ENCODE results near the gene YES1.
A peak's percentile ranks its signal among the peaks of the same experiment; 100 is the strongest.
"Not testable (repeated sequence)": the region's sequence is repeated elsewhere in the genome, so short reads cannot be mapped to it uniquely, and the experiment has no call there.

The YES1 gene

DNA sequence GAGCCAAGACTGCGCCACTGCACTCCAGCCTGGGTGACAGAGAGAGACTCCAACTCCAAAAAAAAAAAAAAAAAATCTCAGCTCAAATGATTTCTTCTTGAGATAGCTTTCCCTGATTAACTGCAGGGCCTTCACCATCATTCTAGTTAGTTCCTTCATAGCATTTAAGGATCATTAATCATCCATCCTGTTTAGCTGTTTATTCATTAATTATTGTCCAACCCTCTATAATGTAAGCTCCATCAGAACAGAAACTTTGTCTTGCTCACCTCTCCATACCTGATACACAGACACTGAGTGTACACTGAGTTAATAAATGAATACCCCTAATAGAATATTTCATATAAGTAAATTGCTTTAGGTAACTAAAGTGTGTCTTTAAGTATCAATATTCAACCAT lies 57.4 kb downstream of the YES1 start:
- Mint-ChIP-seq H3K4me1 (no peaks in the 10 kb centered on the region), H3K27ac (no peak overlapping the region), H3K27me3 (peaks cover 1% of the 10 kb centered on the region), H3K36me3 (no peaks in the 10 kb centered on the region), H3K9me3 (no peaks in the 10 kb centered on the region), H3K4me3 (no peak overlapping the region)
- ATAC-seq (ENCODE audit: low read depth) (no peak), DNase-seq (ENCODE audit: low spot score in 2 of 2) (no peak)

DNA sequence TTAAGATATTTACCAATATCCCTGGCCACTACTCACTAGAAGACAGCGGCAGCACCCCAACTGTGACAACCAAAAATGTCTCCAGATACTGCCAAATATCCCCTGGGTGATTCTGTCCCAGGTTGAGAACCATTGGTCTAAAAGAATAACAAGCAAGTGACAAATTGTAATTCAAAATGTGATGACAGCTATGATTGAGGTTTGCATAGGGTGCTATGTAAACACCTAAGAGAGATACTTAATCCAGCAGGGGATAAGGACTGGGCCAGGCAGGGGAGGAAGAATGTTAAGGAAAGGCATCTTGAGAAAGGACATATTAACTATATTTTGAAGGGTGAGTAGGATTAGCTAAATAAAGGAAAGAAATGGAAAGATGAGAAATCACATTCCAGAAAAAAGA lies 61.6 kb downstream of the YES1 start:
- Mint-ChIP-seq H3K4me3 (no peak overlapping the region), H3K36me3 (no peaks in the 10 kb centered on the region), H3K27ac (no peak overlapping the region), H3K9me3 (no peaks in the 10 kb centered on the region), H3K4me1 (no peaks in the 10 kb centered on the region), H3K27me3 (no peaks in the 10 kb centered on the region)
- DNase-seq (ENCODE audit: low spot score in 2 of 2) (no peak), ATAC-seq (ENCODE audit: low read depth) (no peak)

DNA sequence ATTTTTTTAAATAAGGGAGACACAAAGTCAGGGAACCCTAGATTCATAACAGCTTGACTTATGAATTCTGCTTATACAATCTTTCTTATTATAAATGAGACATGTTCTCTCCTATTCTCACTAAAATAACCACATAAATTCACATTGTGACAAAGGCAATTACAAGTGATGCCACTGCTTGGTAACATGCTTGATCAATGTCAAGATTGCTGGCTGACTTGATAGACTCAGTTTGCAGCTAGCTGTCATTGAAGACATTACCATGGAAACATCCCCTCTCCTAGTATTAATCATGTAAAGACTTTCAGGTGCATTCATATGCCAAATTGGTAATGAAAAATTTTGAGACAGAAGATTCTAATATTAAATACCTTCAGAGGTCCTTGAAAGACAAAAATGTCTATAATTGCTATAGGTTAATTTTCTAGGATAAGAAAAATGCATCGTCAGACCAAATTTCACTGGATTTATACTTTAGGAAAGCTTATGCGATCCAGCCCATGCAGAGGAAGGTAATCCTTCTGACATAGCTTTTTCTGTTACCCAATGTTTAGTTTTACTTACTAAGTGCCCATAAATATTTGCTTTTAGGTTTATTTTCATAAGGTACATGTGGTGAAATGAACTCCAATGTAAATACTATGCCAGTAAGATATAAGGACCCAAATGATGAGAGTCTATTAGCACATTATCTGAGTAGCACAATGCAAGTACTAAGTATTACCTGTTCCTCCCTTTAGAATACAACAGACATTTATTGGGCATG lies 67.0 kb downstream of the YES1 start:
- H3K27me3 Mint-ChIP-seq: no peaks in the 10 kb centered on the region
- no peak overlapping the region for H3K27ac Mint-ChIP-seq
- no peak for ATAC-seq (ENCODE audit: low read depth)
- no peaks in the 10 kb centered on the region for H3K9me3 Mint-ChIP-seq
- no peak for DNase-seq (ENCODE audit: low spot score in 2 of 2)
- no peak overlapping the region for H3K4me3 Mint-ChIP-seq
- no peaks in the 10 kb centered on the region for H3K4me1 Mint-ChIP-seq
- H3K36me3 Mint-ChIP-seq: no peaks in the 10 kb centered on the region

DNA sequence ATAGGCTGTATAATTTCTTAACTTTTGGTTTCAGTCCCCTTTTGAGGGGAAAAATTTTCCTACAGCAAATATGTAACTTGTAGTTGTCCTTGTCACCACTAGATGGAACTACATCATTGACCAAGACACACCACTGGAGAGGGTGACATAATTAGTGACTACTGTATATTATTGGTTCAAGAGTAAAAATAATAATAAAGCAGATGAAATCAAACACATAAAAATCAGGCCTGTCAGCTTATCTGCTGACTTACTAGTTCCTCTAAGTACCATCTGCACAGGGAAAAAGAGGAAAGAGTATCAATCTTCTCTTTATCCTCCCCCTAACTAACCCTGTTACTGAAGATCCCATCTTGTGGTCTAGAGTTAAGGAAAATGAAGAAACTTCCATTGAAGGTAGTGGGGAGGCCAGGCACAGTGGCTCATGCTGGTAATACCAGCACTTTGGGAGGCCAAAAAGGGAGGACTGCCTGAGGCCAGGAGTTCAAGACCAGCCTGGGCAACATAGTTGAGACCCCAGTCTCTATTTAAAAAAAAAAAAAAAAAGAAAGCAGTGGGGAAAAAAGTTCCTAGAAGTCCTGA lies 70.0 kb downstream of the YES1 start:
- no peaks in the 10 kb centered on the region for H3K4me1 Mint-ChIP-seq
- no peak overlapping the region for H3K27ac Mint-ChIP-seq
- H3K36me3 Mint-ChIP-seq: no peaks in the 10 kb centered on the region
- no peaks in the 10 kb centered on the region for H3K27me3 Mint-ChIP-seq
- peak in 1 of 2 donors; percentile 0 for DNase-seq (ENCODE audit: low spot score in 2 of 2)
- H3K4me3 Mint-ChIP-seq: no peak overlapping the region
- H3K9me3 Mint-ChIP-seq: no peaks in the 10 kb centered on the region
- peak; percentile 60 for ATAC-seq (ENCODE audit: low read depth)

DNA sequence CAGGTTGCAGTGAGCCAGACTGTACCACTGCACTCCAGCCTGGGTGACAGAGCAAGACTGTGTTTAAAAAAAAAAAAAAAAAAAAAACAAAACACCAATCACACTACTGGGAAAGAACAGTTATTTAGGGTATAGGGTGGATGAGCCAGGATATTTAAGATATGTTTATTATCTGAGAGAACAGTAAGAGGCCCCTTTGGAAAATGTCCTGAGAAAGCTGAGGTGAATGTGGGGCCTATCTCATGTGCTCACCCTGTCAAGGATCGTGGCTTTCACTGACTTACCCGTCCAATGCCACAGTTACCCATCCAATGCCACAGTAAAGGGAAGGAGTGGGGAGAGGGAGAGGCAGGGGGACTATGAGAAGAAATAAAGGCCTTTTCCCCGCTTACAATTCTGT lies 79.7 kb downstream of the YES1 start:
- no peaks in the 10 kb centered on the region for H3K9me3 Mint-ChIP-seq
- no peak overlapping the region for H3K27ac Mint-ChIP-seq
- no peaks in the 10 kb centered on the region for H3K36me3 Mint-ChIP-seq

DNA sequence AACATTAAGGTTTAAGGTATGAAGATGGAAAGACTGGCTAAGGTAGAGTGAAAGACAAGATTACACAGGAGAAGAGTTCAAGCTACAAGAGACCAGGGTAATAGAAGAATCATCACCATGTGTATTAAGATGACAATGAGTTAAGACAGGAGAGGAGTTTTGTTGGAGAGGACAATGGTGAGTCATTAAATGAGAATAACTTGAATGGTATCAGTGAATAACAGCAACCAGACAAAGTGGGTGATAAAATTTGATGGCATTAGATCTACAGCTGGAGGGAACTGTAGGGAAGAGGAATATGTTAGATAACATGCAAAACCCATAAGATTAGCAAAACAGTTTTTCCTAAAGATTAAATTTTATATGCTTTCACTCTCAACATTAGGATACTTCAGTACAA lies 80.9 kb downstream of the YES1 start:
- Mint-ChIP-seq H3K27ac (no peak overlapping the region), H3K4me3 (no peak overlapping the region), H3K27me3 (peaks cover 3% of the 10 kb centered on the region), H3K4me1 (no peaks in the 10 kb centered on the region), H3K36me3 (no peaks in the 10 kb centered on the region), H3K9me3 (no peaks in the 10 kb centered on the region)
- ATAC-seq (ENCODE audit: low read depth): no peak
- no peak for DNase-seq (ENCODE audit: low spot score in 2 of 2)

More for the DNA sequence above, 79.7 kb downstream of the YES1 start:
- H3K27me3 Mint-ChIP-seq: peaks cover 3% of the 10 kb centered on the region
- no peak overlapping the region for H3K4me3 Mint-ChIP-seq
- DNase-seq (ENCODE audit: low spot score in 2 of 2): no peak
- no peak for ATAC-seq (ENCODE audit: low read depth)
- H3K4me1 Mint-ChIP-seq: no peaks in the 10 kb centered on the region

DNA sequence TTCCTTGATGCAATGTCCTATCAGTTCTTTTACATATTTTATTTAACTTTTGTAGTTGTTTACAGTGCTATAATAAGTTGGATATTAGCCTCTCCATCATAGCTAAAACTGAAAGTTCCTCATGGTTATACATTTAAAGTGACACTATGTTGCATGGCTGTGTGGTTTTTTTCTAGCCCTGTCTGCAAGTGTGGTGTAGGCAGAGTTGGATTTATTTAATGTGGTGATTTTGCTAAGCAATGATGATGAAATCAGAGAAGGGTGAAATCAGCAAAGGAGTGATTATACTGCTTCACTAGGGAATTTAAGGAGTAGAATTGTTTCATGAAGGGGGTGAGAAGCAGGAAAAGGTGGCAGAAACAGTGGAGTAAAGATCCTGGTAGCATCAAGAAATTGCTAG lies 81.3 kb downstream of the YES1 start:
- Mint-ChIP-seq H3K27me3 (peaks cover 3% of the 10 kb centered on the region), H3K9me3 (no peaks in the 10 kb centered on the region), H3K4me3 (no peak overlapping the region), H3K4me1 (no peaks in the 10 kb centered on the region), H3K27ac (no peak overlapping the region), H3K36me3 (no peaks in the 10 kb centered on the region)
- DNase-seq (ENCODE audit: low spot score in 2 of 2) (no peak), ATAC-seq (ENCODE audit: low read depth) (no peak)

DNA sequence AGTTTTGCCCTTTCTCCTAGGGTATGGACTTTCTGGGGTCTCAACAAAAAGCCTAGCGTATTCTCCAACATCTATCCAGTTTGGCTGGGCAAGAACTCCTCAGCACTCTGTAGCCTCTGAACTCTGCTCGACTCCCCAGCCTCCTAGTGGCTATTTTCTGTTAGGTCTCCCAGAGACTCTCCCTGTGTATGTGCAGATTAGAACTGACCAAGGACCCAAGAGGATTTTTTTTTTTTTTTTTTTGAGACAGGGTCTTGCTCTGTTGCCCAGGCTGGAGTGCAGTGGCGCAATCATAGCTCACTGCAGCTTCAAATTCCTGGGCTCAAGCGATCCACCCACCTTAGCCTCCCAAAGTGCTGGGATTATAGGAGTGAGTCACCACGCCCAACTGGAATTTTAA lies 81.9 kb downstream of the YES1 start:
- not testable (repeated sequence) for H3K9me3 Mint-ChIP-seq; ATAC-seq (ENCODE audit: low read depth); H3K4me1 Mint-ChIP-seq; H3K36me3 Mint-ChIP-seq; H3K4me3 Mint-ChIP-seq; H3K27me3 Mint-ChIP-seq; DNase-seq (ENCODE audit: low spot score in 2 of 2); H3K27ac Mint-ChIP-seq

DNA sequence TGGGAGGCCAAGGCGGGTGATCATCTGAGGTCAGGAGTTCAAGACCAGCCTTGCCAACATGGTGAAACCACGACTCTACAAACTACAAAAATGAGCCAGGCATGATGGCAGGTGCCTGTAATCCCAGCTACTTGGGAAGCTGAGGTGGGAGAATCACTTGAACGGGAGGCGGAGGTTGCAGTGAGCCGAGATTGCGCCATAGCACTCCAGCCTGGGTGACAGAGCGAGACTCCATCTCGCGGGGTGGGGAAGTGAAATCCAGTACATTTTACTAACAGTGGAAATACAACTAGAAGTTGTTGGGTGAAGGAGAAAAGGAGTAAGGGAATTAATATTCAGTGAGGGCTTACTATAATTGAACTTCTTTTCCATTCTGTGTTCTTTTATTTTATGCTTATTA lies 86.4 kb downstream of the YES1 start:
- H3K4me3 Mint-ChIP-seq: no peak overlapping the region
- H3K36me3 Mint-ChIP-seq: no peaks in the 10 kb centered on the region
- DNase-seq (ENCODE audit: low spot score in 2 of 2) (no peak), ATAC-seq (ENCODE audit: low read depth) (no peak)
- H3K27me3 Mint-ChIP-seq: no peaks in the 10 kb centered on the region
- H3K4me1 Mint-ChIP-seq: peaks cover 2% of the 10 kb centered on the region
- H3K27ac Mint-ChIP-seq: no peak overlapping the region
- no peaks in the 10 kb centered on the region for H3K9me3 Mint-ChIP-seq

DNA sequence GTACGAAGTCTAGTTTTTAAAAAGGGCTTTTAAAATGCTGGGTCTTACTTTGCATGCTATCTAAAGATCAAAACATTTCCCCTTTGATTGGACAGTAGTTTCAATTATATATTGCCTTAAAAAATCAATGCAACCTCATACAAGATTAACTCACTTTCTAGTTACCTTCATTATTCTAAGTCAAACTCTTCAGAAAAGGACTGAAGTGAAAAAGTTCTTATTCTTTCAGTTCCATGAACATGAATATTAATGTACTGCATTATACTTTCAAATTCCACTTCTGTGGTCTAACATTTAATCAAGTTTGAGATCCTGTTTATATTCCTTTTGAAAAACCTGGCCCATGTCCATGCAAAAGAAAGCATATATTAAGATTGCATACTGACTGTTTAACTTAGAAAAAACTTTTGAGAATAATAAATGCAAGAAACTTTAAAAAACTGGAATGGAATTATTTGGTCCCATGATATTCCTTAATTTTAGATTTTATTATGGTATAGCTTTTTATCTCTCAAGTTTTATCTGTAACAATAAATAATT lies 88.4 kb downstream of the YES1 start:
- Mint-ChIP-seq H3K36me3 (no peaks in the 10 kb centered on the region), H3K27ac (no peak overlapping the region), H3K4me1 (peaks cover 2% of the 10 kb centered on the region), H3K4me3 (no peak overlapping the region), H3K9me3 (no peaks in the 10 kb centered on the region), H3K27me3 (no peaks in the 10 kb centered on the region)
- DNase-seq (ENCODE audit: low spot score in 2 of 2) (no peak), ATAC-seq (ENCODE audit: low read depth) (no peak)

DNA sequence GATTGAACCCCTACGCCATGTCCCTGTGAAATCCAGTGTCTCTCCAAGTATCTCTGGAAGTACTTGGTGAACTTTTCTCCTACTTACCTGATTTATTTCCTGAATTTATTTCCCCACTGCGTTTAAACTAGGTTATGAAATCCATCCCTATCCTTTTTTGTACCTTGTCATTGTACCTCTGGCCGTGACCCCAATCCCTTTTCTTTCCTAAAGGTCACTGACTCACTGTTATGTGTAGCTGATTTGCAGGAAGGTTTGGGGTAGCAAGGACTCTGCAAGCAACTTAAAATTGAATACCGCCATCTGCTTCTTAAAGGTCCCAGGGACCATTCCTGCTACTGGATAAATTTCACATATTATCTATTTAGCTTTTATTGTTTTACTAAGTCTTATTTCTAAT lies 95.0 kb downstream of the YES1 start:
- H3K4me1 Mint-ChIP-seq: no peaks in the 10 kb centered on the region
- no peaks in the 10 kb centered on the region for H3K36me3 Mint-ChIP-seq
- no peaks in the 10 kb centered on the region for H3K27me3 Mint-ChIP-seq
- no peaks in the 10 kb centered on the region for H3K9me3 Mint-ChIP-seq
- DNase-seq (ENCODE audit: low spot score in 2 of 2) (no peak), ATAC-seq (ENCODE audit: low read depth) (no peak)
- no peak overlapping the region for H3K4me3 Mint-ChIP-seq
- H3K27ac Mint-ChIP-seq: no peak overlapping the region

DNA sequence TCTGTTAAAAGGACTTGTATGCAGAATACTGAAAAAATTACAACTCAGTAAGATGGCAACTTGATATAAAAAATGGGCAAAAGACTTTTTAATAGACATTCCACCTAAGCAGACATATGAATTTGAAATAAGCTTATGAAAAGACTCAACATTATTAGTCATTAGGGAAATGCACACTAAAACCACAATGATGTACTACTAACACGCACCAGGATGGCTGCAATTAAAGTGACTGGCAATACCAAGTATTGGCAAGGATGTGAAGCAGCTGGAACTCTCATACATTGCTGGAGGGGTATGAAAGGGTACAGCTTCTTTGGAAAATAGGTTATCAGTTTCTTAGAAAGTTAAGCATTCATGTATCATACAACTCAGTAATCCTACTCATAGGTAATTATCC lies 96.4 kb downstream of the YES1 start:
- H3K27me3 Mint-ChIP-seq: no peaks in the 10 kb centered on the region
- DNase-seq (ENCODE audit: low spot score in 2 of 2): no peak
- peak overlapping the region; percentile 52 for H3K27ac Mint-ChIP-seq
- H3K4me3 Mint-ChIP-seq: no peak overlapping the region
- no peaks in the 10 kb centered on the region for H3K9me3 Mint-ChIP-seq
- H3K4me1 Mint-ChIP-seq: peaks cover 4% of the 10 kb centered on the region
- no peaks in the 10 kb centered on the region for H3K36me3 Mint-ChIP-seq
- ATAC-seq (ENCODE audit: low read depth): no peak

DNA sequence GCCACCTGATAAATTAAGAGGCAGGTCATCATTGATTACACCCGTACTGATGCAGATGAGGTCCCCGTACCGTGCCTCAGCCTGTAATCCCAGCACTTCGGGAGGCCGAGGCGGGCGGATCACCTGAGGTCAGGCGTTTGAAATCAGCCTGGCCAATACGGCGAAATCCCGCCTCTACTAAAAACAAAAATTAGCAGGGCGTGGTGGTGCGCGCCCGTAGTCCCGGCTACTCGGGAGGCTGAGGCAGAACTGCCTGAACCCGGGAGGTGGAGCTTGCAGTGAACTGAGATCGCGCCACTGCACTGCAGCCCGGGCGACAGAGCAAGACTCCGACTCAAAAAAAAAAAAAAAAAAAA lies 98.9 kb downstream of the YES1 start:
- ATAC-seq (ENCODE audit: low read depth) (no peak), DNase-seq (ENCODE audit: low spot score in 2 of 2) (peak in 1 of 2 donors; percentile 0)
- Mint-ChIP-seq H3K27ac (no peak overlapping the region), H3K36me3 (peaks cover 6% of the 10 kb centered on the region), H3K4me3 (no peak overlapping the region), H3K27me3 (peaks cover 1% of the 10 kb centered on the region), H3K4me1 (peaks cover 9% of the 10 kb centered on the region), H3K9me3 (no peaks in the 10 kb centered on the region)

DNA sequence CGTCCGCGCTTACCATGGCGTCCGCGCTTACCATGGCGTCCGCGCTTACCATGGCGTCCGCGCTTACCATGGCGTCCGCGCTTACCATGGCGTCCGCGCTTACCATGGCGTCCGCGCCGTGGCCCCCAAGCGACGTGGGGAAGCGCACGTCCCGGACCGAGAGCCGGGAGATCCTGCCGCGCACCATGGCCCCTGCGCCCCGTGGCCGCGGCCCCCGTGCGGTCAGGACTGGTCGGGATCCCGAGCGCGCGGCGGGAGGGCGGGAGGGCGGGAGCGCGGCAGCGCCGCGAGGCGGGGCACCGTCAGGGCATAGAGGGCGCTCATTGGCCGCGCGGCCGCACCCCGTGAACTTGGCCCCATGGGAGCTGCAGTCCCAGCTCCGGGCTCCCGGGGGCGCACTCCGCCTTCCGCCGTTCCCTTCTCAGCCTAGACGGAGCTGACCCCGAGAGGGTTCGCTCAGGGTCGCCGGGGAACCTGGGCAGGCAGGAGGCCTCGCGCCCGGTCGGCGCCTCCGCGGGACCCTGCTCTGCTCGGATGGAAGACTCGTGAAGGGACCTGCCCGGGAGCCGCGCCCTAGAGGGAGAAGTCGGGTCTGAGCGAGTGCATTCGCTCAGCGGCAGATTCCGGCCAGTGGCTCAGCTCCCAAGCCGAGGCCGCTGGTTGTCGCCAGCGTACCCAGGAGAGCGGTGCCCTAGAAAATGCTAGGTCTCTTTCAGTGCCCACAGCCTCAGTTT lies 99.5 kb downstream of the YES1 start, which contains the start of gene ENOSF1:
Gene ENOSF1 (minus strand): TSS at position 230 of the 734 bp plus-strand sequence. CDS start 43 bp downstream, at position 187.
- H3K27ac Mint-ChIP-seq: peak within 1 kb of the TSS; percentile 94
- no peaks in the 10 kb centered on the region for H3K9me3 Mint-ChIP-seq
- H3K36me3 Mint-ChIP-seq: peaks cover 6% of the 10 kb centered on the region
- ATAC-seq (ENCODE audit: low read depth) (peak; percentile 67), DNase-seq (ENCODE audit: low spot score in 2 of 2) (peak; percentile 51 to 66)
- peaks cover 1% of the 10 kb centered on the region for H3K27me3 Mint-ChIP-seq
- H3K4me3 Mint-ChIP-seq: peak within 1 kb of the TSS; percentile 77
- peaks cover 9% of the 10 kb centered on the region for H3K4me1 Mint-ChIP-seq

Measured in memory B cell (primary cell).